ENCODE measurements around the gene UCHL5.
"Not testable (repeated sequence)": the region's sequence is repeated elsewhere in the genome, so short reads cannot be mapped to it uniquely, and the experiment has no call there.

The UCHL5 gene

GRCh38 chr1:193042766-193043691 is 16.1 kb downstream of the UCHL5 start:
- H3K9ac ChIP-seq (ENCODE audit: low read depth in 1 of 2, low read length in 2 of 2) = no peak overlapping the region
- H3K27ac ChIP-seq (ENCODE audit: low read depth, low read length) = no peak overlapping the region
- H3K27me3 ChIP-seq (ENCODE audit: control insufficient read depth in 1 of 2, insufficient read depth in 2 of 2, low read length in 2 of 2) = no peaks in the 10 kb centered on the region
- H3K4me3 ChIP-seq (ENCODE audit: low read depth in 1 of 2, low read length in 2 of 2) = no peak overlapping the region
- no peaks in the 10 kb centered on the region for H3K4me1 ChIP-seq (ENCODE audit: control insufficient read depth in 1 of 2, insufficient read depth in 2 of 2, low read length in 2 of 2)
- H3K36me3 ChIP-seq (ENCODE audit: control insufficient read depth in 1 of 2, insufficient read depth in 2 of 2, low read length in 2 of 2) = peaks cover 8 to 15% of the 10 kb centered on the region in 2 donors
- no peaks in the 10 kb centered on the region for H3K9me3 ChIP-seq (ENCODE audit: control insufficient read depth in 1 of 2, low read length in 2 of 2)

- Histone ChIP-seq H3K4me3 (ENCODE audit: low read depth in 1 of 2, low read length in 2 of 2) (no peak overlapping the region), H3K9ac (ENCODE audit: low read depth in 1 of 2, low read length in 2 of 2) (no peak overlapping the region), H3K4me1 (ENCODE audit: control insufficient read depth in 1 of 2, insufficient read depth in 2 of 2, low read length in 2 of 2) (no peaks in the 10 kb centered on the region), H3K27ac (ENCODE audit: low read depth, low read length) (no peak overlapping the region), H3K27me3 (ENCODE audit: control insufficient read depth in 1 of 2, insufficient read depth in 2 of 2, low read length in 2 of 2) (no peaks in the 10 kb centered on the region), H3K9me3 (ENCODE audit: control insufficient read depth in 1 of 2, low read length in 2 of 2) (no peaks in the 10 kb centered on the region), H3K36me3 (ENCODE audit: control insufficient read depth in 1 of 2, insufficient read depth in 2 of 2, low read length in 2 of 2) (peaks cover 6 to 8% of the 10 kb centered on the region in 2 donors)
Observed at GRCh38 chr1:193040011-193040410, 19.1 kb downstream of the UCHL5 start.

DNA sequence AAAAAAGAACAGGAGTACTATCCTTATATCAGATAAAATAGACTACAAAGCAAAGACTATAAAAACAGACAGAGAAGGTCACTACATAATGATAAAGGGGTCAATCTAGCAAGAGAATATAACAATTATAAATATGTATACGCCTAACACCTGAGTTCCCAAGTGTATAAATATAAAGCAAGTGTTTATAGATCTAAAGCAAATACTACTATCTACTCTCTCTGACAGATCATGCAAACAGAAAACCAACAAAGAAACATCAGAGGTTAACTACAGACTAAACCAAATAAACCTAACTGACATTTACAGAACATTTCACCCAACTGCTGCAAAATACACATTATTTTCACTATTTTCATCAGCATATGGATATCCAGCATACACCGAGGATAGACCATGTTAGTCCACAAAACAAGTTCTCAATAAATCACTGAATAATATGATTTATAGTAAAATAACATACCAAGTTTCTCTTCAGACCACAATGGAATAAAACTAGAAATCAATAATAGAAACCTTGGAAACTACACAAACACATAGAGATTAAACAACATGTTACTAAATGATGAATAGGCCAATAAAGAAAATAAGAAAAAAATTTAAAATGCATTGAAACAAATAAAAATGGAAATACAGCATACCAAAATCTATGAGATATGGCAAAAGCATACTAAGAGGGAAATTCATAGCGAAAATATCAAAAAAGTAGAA is 22.7 kb downstream of the UCHL5 start:
- Histone ChIP-seq H3K27ac (ENCODE audit: low read depth, low read length) (no peak overlapping the region), H3K4me1 (ENCODE audit: control insufficient read depth in 1 of 2, insufficient read depth in 2 of 2, low read length in 2 of 2) (no peaks in the 10 kb centered on the region), H3K9ac (ENCODE audit: low read depth in 1 of 2, low read length in 2 of 2) (no peak overlapping the region), H3K4me3 (ENCODE audit: low read depth in 1 of 2, low read length in 2 of 2) (no peak overlapping the region), H3K27me3 (ENCODE audit: control insufficient read depth in 1 of 2, insufficient read depth in 2 of 2, low read length in 2 of 2) (no peaks in the 10 kb centered on the region), H3K9me3 (ENCODE audit: control insufficient read depth in 1 of 2, low read length in 2 of 2) (no peaks in the 10 kb centered on the region), H3K36me3 (ENCODE audit: control insufficient read depth in 1 of 2, insufficient read depth in 2 of 2, low read length in 2 of 2) (no peaks in the 10 kb centered on the region)

DNA sequence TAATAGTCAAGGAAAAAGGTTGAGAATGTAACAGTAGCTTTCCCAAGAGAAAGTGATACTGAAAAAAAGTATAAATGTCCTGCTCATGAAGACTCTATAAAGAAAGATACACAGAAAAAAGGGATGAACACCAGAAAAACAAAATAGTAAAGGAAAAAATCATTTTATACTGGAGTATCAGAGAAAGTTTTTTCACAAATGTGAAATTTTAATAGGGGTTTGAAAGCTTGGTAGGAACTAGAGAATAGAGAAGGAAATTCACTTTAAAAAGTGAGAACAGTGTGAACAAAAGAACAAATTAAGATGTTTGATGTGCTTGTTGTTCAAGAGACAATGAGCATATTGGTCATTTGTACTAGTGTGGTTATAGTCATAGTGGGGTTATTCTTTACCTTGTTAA is 25.6 kb downstream of the UCHL5 start:
- Histone ChIP-seq H3K36me3 (ENCODE audit: control insufficient read depth in 1 of 2, insufficient read depth in 2 of 2, low read length in 2 of 2) (peaks cover 0 to 4% of the 10 kb centered on the region in 2 donors), H3K27me3 (ENCODE audit: control insufficient read depth in 1 of 2, insufficient read depth in 2 of 2, low read length in 2 of 2) (no peaks in the 10 kb centered on the region), H3K4me1 (ENCODE audit: control insufficient read depth in 1 of 2, insufficient read depth in 2 of 2, low read length in 2 of 2) (no peaks in the 10 kb centered on the region), H3K9me3 (ENCODE audit: control insufficient read depth in 1 of 2, low read length in 2 of 2) (no peaks in the 10 kb centered on the region), H3K9ac (ENCODE audit: low read depth in 1 of 2, low read length in 2 of 2) (no peak overlapping the region), H3K27ac (ENCODE audit: low read depth, low read length) (no peak overlapping the region), H3K4me3 (ENCODE audit: low read depth in 1 of 2, low read length in 2 of 2) (no peak overlapping the region)

GRCh38 chr1:193032643-193033427 is 26.3 kb downstream of the UCHL5 start:
- not testable (repeated sequence) for H3K36me3 ChIP-seq (ENCODE audit: control insufficient read depth in 1 of 2, insufficient read depth in 2 of 2, low read length in 2 of 2); H3K27me3 ChIP-seq (ENCODE audit: control insufficient read depth in 1 of 2, insufficient read depth in 2 of 2, low read length in 2 of 2); H3K4me1 ChIP-seq (ENCODE audit: control insufficient read depth in 1 of 2, insufficient read depth in 2 of 2, low read length in 2 of 2); H3K9me3 ChIP-seq (ENCODE audit: control insufficient read depth in 1 of 2, low read length in 2 of 2); H3K4me3 ChIP-seq (ENCODE audit: low read depth in 1 of 2, low read length in 2 of 2); H3K9ac ChIP-seq (ENCODE audit: low read depth in 1 of 2, low read length in 2 of 2); H3K27ac ChIP-seq (ENCODE audit: low read depth, low read length)

GRCh38 chr1:193031431-193031830 is 27.7 kb downstream of the UCHL5 start:
- H3K36me3 ChIP-seq (ENCODE audit: control insufficient read depth in 1 of 2, insufficient read depth in 2 of 2, low read length in 2 of 2) = peaks cover 0 to 7% of the 10 kb centered on the region in 2 donors
- H3K27ac ChIP-seq (ENCODE audit: low read depth, low read length) = no peak overlapping the region
- H3K9ac ChIP-seq (ENCODE audit: low read depth in 1 of 2, low read length in 2 of 2) = no peak overlapping the region
- no peak overlapping the region for H3K4me3 ChIP-seq (ENCODE audit: low read depth in 1 of 2, low read length in 2 of 2)
- no peaks in the 10 kb centered on the region for H3K27me3 ChIP-seq (ENCODE audit: control insufficient read depth in 1 of 2, insufficient read depth in 2 of 2, low read length in 2 of 2)
- H3K9me3 ChIP-seq (ENCODE audit: control insufficient read depth in 1 of 2, low read length in 2 of 2) = no peaks in the 10 kb centered on the region
- H3K4me1 ChIP-seq (ENCODE audit: control insufficient read depth in 1 of 2, insufficient read depth in 2 of 2, low read length in 2 of 2) = no peaks in the 10 kb centered on the region

DNA sequence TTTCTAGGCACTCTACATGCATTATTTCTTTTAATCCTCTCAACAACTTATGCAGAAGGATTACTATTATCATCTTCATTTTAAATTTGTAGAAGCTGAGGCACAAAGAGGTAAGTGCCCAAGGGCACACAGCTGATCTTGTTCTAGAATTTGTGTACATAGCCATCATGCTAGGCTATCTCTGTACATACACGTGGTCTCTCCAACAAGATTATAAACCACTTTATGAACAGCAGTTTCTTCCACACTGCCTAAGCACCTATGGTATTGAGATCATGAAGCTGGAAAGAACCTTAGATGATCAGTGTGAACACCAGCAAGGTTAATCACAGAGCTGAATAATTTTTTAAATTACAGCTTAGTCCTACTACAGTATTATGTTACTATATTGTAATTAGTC is 28.9 kb downstream of the UCHL5 start:
- Histone ChIP-seq H3K36me3 (ENCODE audit: control insufficient read depth in 1 of 2, insufficient read depth in 2 of 2, low read length in 2 of 2) (peaks cover 0 to 7% of the 10 kb centered on the region in 2 donors), H3K27ac (ENCODE audit: low read depth, low read length) (no peak overlapping the region), H3K9ac (ENCODE audit: low read depth in 1 of 2, low read length in 2 of 2) (no peak overlapping the region), H3K4me3 (ENCODE audit: low read depth in 1 of 2, low read length in 2 of 2) (no peak overlapping the region), H3K4me1 (ENCODE audit: control insufficient read depth in 1 of 2, insufficient read depth in 2 of 2, low read length in 2 of 2) (peaks cover 0 to 3% of the 10 kb centered on the region in 2 donors), H3K9me3 (ENCODE audit: control insufficient read depth in 1 of 2, low read length in 2 of 2) (no peaks in the 10 kb centered on the region), H3K27me3 (ENCODE audit: control insufficient read depth in 1 of 2, insufficient read depth in 2 of 2, low read length in 2 of 2) (no peaks in the 10 kb centered on the region)

GRCh38 chr1:193025218-193025617 is 33.9 kb downstream of the UCHL5 start:
- Histone ChIP-seq H3K4me1 (ENCODE audit: control insufficient read depth in 1 of 2, insufficient read depth in 2 of 2, low read length in 2 of 2) (peaks cover 0 to 4% of the 10 kb centered on the region in 2 donors), H3K27me3 (ENCODE audit: control insufficient read depth in 1 of 2, insufficient read depth in 2 of 2, low read length in 2 of 2) (no peaks in the 10 kb centered on the region), H3K4me3 (ENCODE audit: low read depth in 1 of 2, low read length in 2 of 2) (no peak overlapping the region), H3K9ac (ENCODE audit: low read depth in 1 of 2, low read length in 2 of 2) (no peak overlapping the region), H3K36me3 (ENCODE audit: control insufficient read depth in 1 of 2, insufficient read depth in 2 of 2, low read length in 2 of 2) (peaks cover 0 to 11% of the 10 kb centered on the region in 2 donors), H3K9me3 (ENCODE audit: control insufficient read depth in 1 of 2, low read length in 2 of 2) (no peaks in the 10 kb centered on the region), H3K27ac (ENCODE audit: low read depth, low read length) (no peak overlapping the region)

- Histone ChIP-seq H3K9ac (ENCODE audit: low read depth in 1 of 2, low read length in 2 of 2) (no peak overlapping the region), H3K27ac (ENCODE audit: low read depth, low read length) (no peak overlapping the region), H3K4me3 (ENCODE audit: low read depth in 1 of 2, low read length in 2 of 2) (no peak overlapping the region), H3K4me1 (ENCODE audit: control insufficient read depth in 1 of 2, insufficient read depth in 2 of 2, low read length in 2 of 2) (peaks cover 0 to 16% of the 10 kb centered on the region in 2 donors), H3K36me3 (ENCODE audit: control insufficient read depth in 1 of 2, insufficient read depth in 2 of 2, low read length in 2 of 2) (peaks cover 0 to 4% of the 10 kb centered on the region in 2 donors), H3K9me3 (ENCODE audit: control insufficient read depth in 1 of 2, low read length in 2 of 2) (no peaks in the 10 kb centered on the region), H3K27me3 (ENCODE audit: control insufficient read depth in 1 of 2, insufficient read depth in 2 of 2, low read length in 2 of 2) (no peaks in the 10 kb centered on the region)
Observed at GRCh38 chr1:193019442-193020026, 39.6 kb downstream of the UCHL5 start.
